WI38 (cell line): ENCODE data around the gene PREB.

ENCODE experiments used
- H3K4me3 ChIP-seq: 2 replicates; pipeline ENCODE4 v1.5.1; 2011; ENCODE audit warnings: low read depth, mild to moderate bottlenecking, control low read depth, low read length
- CTCF ChIP-seq: IDR thresholded peaks from 2 replicates; pipeline ENCODE4 v1.5.1; 2012; ENCODE audit warnings: low read depth, mild to moderate bottlenecking, control low read depth, low read length

Gene PREB

GRCh38 chr2:27085673-27086089 is 48.8 kb downstream of the PREB start:
- TF ChIP-seq CTCF = no peak
- no peak overlapping the region for H3K4me3 ChIP-seq

GRCh38 chr2:27085062-27085672 is 49.3 kb downstream of the PREB start:
- no peak for TF ChIP-seq CTCF
- no peak overlapping the region for H3K4me3 ChIP-seq

- no peak overlapping the region for H3K4me3 ChIP-seq
These were observed 50.0 kb downstream of the PREB start for GRCh38 chr2:27084297-27085061.

GRCh38 chr2:27083410-27084296 is 50.8 kb downstream of the PREB start:
- TF ChIP-seq CTCF = no peak
- H3K4me3 ChIP-seq = no peak overlapping the region

More at GRCh38 chr2:27084297-27085061, 50.0 kb downstream of the PREB start:
- TF ChIP-seq CTCF = no peak

- no peak overlapping the region for H3K4me3 ChIP-seq
- TF ChIP-seq CTCF = no peak
These were observed 51.5 kb downstream of the PREB start for GRCh38 chr2:27082773-27083409.

- no peak overlapping the region for H3K4me3 ChIP-seq
- TF ChIP-seq CTCF = no peak
These were observed 52.3 kb downstream of the PREB start for GRCh38 chr2:27081984-27082772.
